Embryonic facial prominence (tissue), 1 donor: ENCODE measurements around the gene ZNF778.
"Not testable (repeated sequence)": the region's sequence is repeated elsewhere in the genome, so short reads cannot be mapped to it uniquely, and the experiment has no call there.

ENCODE experiments used
- DNase-seq: peaks from one replicate; pipeline ENCODE4 v3.0.0-alpha.2; 2016; ENCODE audit errors: extremely low spot score

ZNF778 gene

DNA sequence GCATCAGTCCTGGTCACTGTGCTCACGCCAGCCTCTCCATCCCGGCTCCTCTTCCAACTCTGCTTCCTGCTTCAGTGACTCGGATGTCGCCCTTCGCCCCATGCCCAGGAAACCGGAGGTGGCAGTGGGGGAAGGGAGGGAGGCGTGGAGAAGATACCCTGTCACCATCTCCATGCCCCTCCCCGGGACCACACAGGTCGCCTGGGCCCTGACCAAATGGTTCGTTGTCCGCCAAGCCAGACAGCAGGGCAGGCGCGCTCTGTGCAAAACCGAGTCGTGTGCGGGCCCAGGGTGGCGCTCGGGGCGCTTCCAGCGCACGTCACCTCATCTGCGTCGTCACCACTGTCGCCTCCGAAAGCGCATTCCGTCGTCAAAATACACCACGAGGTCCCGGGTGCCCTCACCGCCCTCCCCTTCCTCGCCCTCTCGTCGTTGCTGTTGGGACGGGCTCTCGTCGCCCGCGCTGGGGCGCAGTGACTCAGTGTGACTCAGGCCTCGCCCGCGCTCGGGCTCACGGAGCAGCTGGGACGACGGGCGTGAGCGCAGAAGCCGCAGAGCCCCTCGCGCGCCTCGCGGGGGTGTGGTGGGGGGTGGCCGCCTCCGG lies 39.2 kb downstream of the ZNF778 start:
- DNase-seq = no peak

DNA sequence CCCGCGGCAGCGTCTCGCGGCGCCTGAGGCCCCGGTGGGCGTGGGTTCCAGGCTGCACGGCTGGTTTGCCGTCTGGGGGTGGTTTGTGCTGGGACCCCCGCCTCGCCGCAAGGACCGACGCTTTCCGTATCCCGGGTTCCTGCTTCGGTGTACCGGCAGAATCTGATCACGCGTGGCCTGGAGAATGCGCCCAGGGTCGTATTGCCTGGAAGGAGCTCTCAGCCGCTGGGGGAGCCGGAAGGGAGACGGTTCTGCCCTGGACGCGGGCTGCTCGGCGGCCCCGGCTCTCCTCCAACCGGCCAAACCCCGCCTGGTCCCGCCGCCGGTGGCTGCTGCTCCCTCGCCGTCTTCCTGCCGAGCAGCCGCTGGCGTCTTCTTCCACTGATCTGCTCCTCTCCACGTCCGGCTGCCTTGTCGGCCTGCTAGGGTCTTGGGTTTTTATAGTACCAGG lies 39.8 kb downstream of the ZNF778 start:
- no peak for DNase-seq

DNA sequence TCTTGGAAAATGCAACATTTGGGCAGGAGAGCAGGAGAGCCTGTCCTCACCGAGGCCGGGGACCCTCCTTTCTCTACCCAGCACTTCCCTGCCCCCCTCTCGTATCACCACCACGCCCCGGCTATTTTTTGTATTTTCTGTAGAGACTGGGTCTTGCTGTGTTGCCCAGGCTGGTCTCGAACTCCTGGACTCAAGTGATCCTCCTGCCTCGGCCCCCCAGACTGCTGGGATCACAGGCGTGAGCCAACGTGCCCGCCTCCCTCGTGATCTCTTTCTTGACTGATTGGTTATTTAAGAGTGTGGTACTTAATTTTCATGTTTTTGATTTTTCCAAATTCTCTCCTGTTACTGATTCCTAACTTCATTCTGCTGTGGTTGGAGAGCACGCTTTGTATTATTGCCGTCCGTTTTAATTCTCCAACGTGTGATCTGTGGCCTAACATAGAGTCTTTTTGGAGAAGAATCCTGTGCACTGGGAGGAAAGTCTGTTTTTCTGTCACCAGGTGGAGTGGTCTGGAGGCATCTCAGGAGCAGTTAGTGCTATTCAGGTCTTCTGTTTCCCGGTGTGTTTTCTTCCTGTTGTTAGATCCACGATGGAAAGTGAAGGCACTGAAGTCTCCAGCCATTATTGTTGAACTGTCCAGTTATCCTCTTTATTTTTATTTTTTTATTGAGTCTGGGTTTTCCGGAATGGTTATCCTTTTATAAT lies 40.4 kb downstream of the ZNF778 start:
- no peak for DNase-seq

DNA sequence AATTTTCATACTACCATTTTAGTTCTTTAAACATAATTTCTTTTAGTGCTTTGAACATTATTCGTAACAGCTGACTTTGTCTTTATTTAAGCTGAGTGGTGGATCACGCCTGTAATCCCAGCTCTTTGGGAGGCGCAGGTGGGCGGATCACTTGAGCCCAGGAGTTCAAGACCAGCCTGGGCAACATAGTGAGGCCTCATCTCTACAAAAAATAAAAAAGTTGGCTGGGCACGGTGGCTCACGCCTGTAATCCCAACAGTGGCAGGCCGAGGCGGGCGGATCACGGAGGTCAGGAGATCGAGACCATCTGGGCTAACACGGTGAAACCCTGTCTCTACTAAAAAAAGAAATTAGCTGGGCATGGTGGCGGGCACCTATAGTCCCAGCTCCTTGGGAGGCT lies 42.4 kb downstream of the ZNF778 start:
- DNase-seq = not testable (repeated sequence)

DNA sequence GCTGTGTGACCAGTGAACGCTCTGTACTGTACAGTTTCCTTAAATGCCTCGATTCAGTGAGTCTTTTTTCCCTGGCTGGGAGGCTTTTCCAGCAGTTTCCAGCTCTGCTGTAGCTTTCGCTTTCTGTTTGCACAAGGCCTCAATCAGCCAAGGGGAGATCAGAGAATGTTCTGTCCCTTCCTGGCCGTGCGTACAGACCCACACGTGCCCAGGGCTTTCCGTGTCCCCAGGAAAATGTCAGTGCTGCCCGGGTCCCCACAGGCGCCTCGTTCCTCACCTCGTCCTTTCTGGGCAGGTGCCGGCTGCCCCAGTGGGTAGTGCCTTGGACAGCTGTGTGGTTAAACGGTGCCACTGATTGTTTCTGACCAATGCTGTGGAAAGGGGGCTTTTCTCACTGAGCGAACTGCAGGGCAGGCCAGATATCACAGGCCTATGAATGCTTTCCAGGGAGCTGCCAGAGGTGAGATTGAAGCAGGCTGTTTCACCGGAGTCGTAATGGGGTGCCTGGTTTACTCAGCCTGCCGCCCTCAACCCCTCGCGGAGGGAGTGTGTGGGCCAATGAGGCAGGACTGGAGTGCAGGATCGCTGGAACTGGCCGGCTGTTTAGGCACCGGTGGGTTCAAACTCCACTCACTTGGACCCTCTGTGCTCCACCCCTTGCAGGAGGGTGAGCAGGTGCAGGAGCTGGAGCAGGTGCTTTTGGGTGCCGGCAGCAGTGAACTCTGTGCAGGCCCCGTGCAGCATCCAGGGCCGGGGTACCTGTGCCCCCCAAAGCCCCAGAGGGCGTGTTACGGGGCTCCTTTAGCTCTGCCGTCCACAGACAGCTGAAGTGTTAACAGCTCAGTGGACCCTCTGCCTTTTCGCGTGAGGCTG lies 44.4 kb downstream of the ZNF778 start:
- DNase-seq = no peak

DNA sequence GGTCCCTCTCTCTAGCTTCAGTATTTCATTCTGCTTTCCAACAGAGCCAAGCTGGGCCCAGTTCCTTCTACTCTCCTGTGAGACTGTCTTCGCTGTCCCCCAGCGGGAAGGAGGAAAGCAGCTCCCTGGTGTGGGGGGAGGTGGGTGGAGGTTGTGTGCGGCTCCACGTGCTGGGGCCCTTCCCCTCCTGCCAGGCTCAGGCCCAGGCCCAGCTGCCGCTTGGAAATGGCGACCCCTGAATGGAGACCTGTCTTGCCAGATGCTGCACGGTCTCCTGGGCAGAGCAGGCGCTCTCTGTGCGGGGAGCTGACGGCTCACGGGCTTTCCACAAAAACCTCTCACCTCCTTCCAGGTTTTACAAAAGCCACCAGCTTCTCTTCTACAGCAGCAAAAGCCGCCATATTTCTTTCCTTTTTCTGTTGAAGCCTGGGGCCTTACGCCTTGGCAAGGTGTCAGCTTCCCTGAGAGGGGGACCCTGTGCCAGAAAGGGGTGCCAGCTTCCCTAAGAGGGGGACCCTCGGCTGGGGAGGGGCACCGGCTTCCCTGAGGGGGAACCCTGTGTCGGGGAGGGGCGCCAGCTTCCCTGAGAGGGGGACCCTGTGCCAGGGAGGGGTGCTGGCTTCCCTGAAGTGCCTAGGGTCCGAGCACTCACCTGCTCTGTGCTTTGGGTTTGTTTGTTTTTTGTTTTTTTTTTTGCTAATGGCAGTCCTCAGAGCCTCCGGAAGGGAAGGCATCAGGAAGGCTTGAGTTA lies 47.5 kb downstream of the ZNF778 start:
- DNase-seq = no peak

DNA sequence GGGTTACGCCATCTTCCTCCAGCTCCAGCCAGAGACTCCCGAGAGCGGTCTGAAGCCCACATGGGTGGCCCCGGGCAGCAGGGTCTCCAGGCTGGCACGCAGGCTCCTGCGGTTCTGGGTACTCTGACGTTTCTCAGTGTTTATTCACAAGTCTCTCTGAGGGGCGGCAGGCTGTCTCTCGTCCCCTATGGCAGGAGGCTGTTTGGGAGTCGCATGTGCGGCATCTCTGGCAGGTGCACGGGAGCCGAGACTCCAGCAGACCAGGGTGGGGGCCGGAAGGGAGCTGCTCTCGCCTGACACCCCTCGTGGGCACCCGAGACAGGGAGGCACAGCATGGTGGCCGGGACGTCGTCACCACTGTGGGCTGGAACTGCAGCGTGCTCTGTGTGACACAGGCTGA lies 48.1 kb downstream of the ZNF778 start:
- DNase-seq = no peak

DNA sequence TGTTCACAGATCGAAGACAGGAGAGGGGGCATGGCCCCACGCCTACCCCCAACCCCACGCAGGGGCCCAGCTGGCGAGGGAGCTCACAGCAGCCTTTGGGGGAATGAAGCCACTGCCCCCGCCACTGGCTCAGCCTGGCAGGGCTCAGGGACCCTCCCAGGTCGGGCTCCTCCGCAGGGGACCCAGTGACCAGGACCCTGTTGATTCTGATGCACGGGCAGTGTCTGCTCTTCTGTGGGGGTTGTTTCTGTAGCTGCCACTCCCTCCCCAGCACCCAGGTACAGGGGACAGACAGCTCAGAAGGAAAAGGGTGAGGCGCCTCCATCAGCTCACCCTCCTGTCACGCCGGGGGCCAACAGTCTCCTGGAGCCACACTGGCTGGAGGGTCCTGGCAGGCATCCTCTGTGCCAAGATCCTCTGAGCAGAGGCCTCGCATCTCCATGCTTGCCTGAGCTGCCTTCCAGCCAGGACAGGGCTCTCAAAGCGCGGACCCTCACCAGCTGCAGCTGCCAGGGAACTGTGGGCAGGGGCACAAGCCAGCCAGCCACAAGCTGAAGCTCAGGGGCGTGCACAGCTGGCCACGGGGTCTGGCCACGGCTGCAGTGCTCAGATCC lies 49.1 kb downstream of the ZNF778 start:
- no peak for DNase-seq

DNA sequence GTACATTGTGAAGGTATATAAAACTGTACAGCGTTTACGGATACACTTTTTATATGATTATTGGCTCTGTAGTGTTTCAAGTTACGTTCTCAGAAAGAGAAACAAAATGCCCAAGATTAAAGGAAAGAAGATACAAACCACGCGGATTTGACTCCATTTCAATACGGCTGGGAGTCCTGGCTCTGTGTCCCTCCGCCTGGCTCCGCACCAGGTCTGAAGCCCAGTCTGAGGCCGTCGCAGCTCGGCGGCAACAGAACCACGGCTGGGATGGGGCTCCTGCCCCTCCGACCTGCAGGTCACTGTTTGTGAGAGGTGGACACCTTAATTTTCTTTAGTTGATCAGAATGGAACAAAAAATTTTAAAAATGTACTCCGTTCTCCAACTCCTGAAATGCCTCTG lies 50.2 kb downstream of the ZNF778 start:
- DNase-seq = not testable (repeated sequence)

DNA sequence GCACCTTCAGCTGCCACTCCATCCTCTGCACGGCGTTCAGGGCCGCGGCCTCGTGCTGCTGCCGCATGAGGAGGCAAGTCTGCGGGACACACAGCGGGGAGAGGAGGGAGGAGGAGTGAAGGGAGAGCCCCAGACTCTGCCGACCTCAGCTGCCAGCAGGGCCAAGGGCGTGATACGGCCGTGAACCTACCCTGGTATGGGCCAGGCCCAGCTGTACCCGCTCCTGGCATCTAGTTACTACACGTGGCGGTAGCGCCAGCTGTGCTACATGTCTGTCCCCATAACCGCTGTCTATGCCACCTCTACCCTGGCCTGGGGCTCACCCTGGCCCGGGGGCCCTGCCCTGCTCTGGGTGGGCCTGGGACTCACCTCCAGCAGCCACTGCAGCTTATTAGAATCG lies 51.1 kb downstream of the ZNF778 start:
- no peak for DNase-seq

DNA sequence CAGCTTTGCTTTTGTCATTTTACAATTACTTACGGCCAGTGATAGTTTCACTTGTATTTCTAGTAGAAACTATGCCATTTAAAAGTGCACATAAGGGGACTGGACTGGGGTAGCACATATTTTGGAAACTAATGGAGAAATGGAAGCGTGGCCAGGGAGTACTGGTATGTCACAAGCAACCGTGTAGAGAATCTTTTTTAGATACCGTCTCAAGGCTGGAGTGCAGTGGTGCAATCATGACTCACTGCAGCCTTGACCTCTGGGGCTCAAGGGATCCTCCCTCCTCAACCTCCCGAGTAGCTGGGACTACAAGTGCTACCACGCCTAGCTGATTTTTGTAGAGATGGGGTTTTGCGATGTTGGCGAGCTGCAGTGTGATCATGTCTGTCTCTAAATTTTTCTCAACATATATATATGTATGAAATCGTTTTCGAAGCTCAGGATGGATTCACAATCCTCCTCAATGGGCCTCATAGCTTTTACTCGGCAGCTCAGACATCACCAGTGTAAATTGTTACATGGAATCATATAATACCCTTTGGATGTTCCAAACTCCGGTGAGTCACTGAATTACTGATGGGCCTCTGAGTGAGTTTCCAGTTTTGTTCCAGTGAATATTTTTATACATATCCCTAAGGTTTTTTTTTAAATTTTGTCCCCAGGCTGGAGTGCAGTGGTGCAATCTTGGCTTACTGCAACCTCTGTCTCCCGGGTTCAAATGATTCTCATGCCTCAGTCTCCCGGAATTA lies 51.7 kb downstream of the ZNF778 start:
- no peak for DNase-seq

DNA sequence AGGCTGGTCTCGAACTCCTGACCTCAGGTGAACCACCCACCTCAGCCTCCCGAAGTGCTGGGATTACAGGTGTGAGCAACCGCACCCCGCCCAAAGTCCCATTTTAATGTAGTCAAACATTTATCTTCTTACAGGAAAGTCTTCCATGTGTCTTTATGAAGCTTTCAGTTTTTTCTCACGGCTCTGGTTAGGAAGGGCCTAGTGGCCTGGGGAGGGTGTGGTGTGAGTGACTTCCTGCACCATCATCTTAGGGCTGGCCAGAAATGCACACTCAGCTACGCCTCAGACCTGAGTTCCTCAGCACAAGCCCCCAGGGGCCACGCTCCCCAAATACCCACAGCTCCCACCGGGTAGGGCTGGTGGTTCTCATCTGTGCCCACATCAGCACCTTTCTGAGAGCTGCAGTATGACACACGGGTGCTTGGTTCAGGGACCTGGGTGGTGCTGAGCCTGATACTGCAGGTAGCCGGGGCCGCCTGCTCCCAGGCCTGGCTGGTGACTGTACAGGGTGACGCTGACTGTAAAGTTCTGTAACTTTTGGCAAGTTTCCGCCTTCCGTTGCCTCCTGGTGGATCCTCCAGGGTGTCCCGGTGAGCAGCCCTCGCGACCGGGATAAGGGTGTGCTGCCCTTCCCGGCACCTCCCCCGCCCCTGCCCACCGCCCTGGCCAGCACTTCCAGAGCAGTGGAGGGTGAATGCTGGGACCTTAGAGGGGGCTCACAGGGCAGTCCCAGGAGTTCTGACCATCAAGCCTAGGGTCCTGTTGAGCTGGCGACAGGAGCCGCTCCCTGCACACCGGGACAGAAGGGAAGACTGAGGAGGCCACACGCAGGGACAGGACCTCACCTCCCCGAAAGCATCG lies 52.5 kb downstream of the ZNF778 start:
- no peak for DNase-seq

DNA sequence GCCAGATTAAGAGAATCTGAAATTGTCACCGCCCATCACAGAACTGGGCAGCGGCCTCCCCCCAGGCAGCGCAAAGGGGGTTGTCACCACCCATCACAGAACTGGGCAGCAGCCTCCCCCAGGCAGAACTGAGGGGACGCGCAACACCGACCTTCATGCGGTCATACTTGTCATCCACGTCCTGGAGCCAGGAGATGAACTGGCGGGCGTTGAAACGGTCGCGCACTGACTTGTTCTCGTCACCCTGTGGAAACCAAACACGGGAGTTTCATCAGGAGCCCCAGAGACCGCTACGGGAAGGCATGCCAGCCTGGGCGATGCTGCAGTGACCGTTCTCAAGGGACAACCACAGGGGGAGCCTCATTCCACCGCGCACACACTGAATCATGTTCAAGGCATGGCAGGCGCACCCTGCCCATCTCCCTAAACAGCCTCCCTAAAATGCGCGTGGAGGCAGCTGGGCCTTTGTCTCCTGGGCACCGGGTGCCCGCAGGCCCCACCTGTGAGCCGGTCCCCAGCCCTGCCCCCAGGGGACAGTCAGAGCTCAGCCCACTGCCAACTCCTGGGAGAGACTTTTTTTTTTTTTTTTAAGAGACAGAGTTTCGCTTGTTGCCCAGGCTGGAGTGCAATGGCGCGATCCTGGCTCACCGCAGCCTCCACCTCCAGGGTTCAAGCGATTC lies 53.3 kb downstream of the ZNF778 start:
- no peak for DNase-seq

DNA sequence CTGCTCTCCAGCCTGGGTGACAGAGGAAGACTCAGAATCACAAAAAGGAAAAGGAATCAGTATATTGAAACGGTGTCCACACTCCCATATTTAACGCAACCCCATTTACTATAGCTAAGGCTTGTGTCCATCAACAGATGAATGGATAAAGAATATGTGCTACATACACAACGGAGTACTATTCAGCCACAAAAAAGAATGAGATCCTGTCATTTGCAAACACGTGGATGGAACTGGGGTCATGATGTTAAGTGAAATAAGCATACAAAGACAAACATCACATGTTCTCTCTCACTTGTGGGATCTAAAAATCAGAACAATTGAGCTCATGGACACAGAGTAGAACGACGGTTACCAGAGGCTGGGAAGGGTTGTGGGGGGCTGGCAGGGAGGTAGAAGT lies 55.1 kb downstream of the ZNF778 start:
- DNase-seq = no peak

DNA sequence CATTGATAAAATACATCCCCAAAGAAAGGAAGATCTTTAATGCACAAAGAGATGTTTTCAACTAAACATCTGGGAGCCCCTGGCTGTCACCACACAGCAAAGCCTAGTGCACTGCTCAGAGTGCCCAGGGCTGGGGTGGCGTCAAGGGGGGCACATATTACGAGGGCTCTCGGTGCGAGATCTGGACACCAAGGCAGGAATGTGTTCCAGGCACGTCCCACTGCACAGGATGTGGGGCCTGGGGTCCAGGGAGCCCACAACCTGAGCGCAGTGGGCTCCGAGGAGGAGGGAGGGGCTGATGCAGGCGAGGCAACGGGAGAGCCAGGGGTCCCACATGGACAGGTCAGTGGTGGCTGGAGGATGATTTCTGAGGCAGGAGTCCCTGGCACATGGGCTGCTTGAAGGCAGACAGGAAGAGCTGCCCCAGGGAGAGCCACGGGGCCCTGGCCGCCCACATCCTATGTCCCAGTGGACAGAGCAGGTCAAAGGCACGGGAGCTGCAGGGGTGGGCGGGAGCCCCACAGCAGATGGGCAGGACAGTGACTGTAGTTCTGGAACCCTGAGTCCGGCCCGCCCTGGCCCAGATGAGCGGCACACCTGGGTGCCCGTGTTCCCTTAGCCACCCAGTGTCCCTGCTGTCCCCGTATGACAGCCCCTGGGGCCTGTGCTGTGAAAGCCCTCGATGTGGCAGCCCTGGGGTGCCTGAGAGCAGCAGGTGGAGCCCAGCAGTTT lies 56.4 kb downstream of the ZNF778 start:
- no peak for DNase-seq

DNA sequence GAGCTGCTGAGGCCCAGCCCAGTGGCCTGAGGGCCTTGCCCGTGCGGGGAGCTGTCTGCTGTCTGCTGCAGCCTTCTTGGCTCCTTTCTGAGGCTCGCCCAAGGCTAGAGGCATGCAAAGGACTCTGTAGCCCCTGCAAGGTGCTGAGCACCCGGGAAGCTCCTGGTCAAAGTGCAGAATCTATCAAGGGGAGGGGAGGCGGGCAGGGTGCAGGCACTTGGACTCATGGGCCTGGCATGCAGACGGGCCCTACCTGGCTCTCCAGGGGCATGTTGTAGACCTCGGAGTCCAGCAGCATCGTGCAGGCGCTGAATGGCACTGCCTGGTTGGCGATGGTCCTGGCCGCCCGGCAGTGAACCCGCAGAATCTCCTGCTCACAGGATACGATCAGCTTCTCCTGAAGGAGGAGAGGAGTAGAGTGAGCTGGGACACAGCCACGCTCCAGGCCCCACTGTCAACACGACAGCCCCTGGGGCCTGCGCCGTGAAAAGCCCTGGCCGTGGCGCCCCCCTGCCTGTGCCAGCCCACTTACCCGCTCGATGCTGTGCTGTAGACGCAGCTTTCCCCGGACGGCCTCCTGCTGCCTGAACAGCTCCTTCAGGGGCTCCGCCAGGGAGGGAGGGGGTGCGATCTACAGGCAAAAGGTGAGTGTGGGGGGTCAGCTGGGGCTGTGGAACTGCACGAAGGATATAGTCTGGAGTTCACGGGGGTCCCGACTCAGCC lies 57.2 kb downstream of the ZNF778 start:
- no peak for DNase-seq

DNA sequence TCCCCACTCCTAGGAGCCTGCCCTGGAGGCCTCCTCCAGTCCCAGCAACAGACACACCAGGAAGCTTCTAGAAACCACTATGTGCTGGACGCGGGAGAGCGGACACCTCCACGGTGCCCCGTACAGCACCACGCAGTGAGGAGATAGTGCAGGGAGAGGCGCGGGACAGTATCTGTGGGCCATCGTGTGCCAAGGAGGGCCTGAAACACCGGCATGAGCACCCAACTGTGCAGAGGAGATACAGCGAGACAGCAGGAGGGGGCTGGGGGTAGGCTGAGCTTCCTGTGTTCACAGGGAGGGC lies 57.7 kb downstream of the ZNF778 start:
- no peak for DNase-seq
